Activated CD8-positive, alpha-beta T cell treated with anti-CD3 and anti-CD28 coated beads for 36 hours (primary cell): ENCODE results near the gene CHD6. TPM values are rescaled to one million over a fixed set of nuclear protein-coding genes. Genes with fewer than 3 reads are reported as not detected.

Experiments used
- ATAC-seq: fragments of 200-7000 bp; cut with Tn5 transposase; one replicate; pipeline ENCODE4 v1.10.0; 2021; ENCODE audit warnings: mild to moderate bottlenecking, moderate library complexity
- CTCF ChIA-PET: fragments of 350-600 bp; sonication (Branson Sonifier 250); formaldehyde crosslinking; loops from one replicate; lab custom pipeline; 2021; ENCODE audit warnings: antibody characterized with exemption; lab: Charles Lee
- POLR2A ChIA-PET: fragments of 350-600 bp; sonication (Branson Sonifier 250); formaldehyde crosslinking; loops from one replicate; lab custom pipeline; 2021; ENCODE audit warnings: antibody characterized with exemption; lab: Charles Lee
- DNase-seq: peaks from one replicate; pipeline ENCODE4 v3.0.0-alpha.2; 2020
- H3K27ac Mint-ChIP-seq: one replicate; pipeline ENCODE4 v1.8.0; 2021; ENCODE audit warnings: mild to moderate bottlenecking, mixed read lengths
- H3K27me3 Mint-ChIP-seq: one replicate; pipeline ENCODE4 v1.8.0; 2021; ENCODE audit warnings: mixed read lengths
- H3K36me3 Mint-ChIP-seq: one replicate; pipeline ENCODE4 v1.8.0; 2021; ENCODE audit warnings: low read depth, mixed read lengths
- H3K4me1 Mint-ChIP-seq: one replicate; pipeline ENCODE4 v1.8.0; 2021; ENCODE audit warnings: low read depth, mixed read lengths
- H3K4me3 Mint-ChIP-seq: one replicate; pipeline ENCODE4 v1.8.0; 2021; ENCODE audit warnings: mild to moderate bottlenecking, moderate library complexity, mixed read lengths
- H3K9me3 Mint-ChIP-seq: one replicate; pipeline ENCODE4 v1.8.0; 2021; ENCODE audit warnings: mixed read lengths
- CTCF ChIP-seq: fragments of 200-600 bp; IDR thresholded peaks from one replicate; pipeline ENCODE4 v1.8.0; 2022; ENCODE audit warnings: antibody characterized with exemption, mild to moderate bottlenecking
- intact Hi-C: fragments of 100-400 bp; cut with micrococcal nuclease; formaldehyde crosslinking; loops from one replicate; pipeline ENCODE4 v1.10.0; 2022
- total RNA-seq, 2 experiments: library from RNA; stranded (reverse); gene quantifications; one replicate each; pipeline ENCODE4 v1.2.3, GENCODE V29; 2021

The CHD6 gene
- total RNA-seq, 2 experiments from 2014 or later, result 25.4 to 28.2 TPM

- TF ChIP-seq CTCF, result no peak
- Mint-ChIP-seq H3K4me3 (no peak overlapping the region), H3K27ac (peak overlapping the region; percentile 62), H3K9me3 (no peaks in the 10 kb centered on the region), H3K36me3 (peaks cover 54% of the 10 kb centered on the region), H3K27me3 (no peaks in the 10 kb centered on the region), H3K4me1 (peaks cover 51% of the 10 kb centered on the region)
- ChIA-PET POLR2A (no interaction called here), CTCF (no interaction called here)
- ATAC-seq (peak; percentile 52), DNase-seq (no peak)
- intact Hi-C loops, result no loop called here
Measured at GRCh38 chr20:41436679-41437078, 181.5 kb downstream of the CHD6 start.

- H3K4me1 Mint-ChIP-seq, result peaks cover 51% of the 10 kb centered on the region
- intact Hi-C loops, result no loop called here
- peaks cover 57% of the 10 kb centered on the region for H3K36me3 Mint-ChIP-seq
- H3K27ac Mint-ChIP-seq, result peak overlapping the region; percentile 63
- ChIA-PET POLR2A (interaction anchor here (0.7 to 1.4 kb wide), 2 partner anchors 9 to 14 kb away, joined by 3 read pairs; no protein-coding TSS in a partner anchor), CTCF (interaction anchor here (1.1 kb wide), 1 partner anchor 10 kb away, joined by 3 read pairs; no protein-coding TSS in a partner anchor)
- H3K9me3 Mint-ChIP-seq, result no peaks in the 10 kb centered on the region
- no peak for TF ChIP-seq CTCF
- no peak for DNase-seq
- no peak for ATAC-seq
- H3K27me3 Mint-ChIP-seq, result no peaks in the 10 kb centered on the region
- H3K4me3 Mint-ChIP-seq, result no peak overlapping the region
Measured at GRCh38 chr20:41433203-41433602, 185.0 kb downstream of the CHD6 start.

GRCh38 chr20:41432746-41433145 lies 185.4 kb downstream of the CHD6 start:
- intact Hi-C loops, result no loop called here
- CTCF ChIA-PET, result no interaction called here
- POLR2A ChIA-PET, result interaction anchor here (1.4 kb wide), 1 partner anchor 9 kb away, joined by 3 read pairs; no protein-coding TSS in a partner anchor
- DNase-seq (no peak), ATAC-seq (peak; percentile 31)
- Mint-ChIP-seq H3K4me3 (no peak overlapping the region), H3K27me3 (no peaks in the 10 kb centered on the region), H3K27ac (peak overlapping the region; percentile 63), H3K9me3 (no peaks in the 10 kb centered on the region), H3K4me1 (peaks cover 53% of the 10 kb centered on the region), H3K36me3 (peaks cover 59% of the 10 kb centered on the region)
- no peak for TF ChIP-seq CTCF

- DNase-seq, result peak; percentile 63
- no peak for TF ChIP-seq CTCF
- Mint-ChIP-seq H3K4me1 (peaks cover 27% of the 10 kb centered on the region), H3K27ac (peak overlapping the region; percentile 85), H3K27me3 (no peaks in the 10 kb centered on the region), H3K4me3 (no peak overlapping the region), H3K36me3 (peaks cover 42% of the 10 kb centered on the region), H3K9me3 (no peaks in the 10 kb centered on the region)
- intact Hi-C loops, result no loop called here
- POLR2A ChIA-PET, result interaction anchor here (0.7 kb wide), 1 partner anchor 66 kb away, joined by 3 read pairs; no protein-coding TSS in a partner anchor
- CTCF ChIA-PET, result interaction anchor here (1.2 to 2.2 kb wide), 3 partner anchors 12 to 269 kb away, joined by 3 to 5 read pairs (median 3); no protein-coding TSS in a partner anchor
- ATAC-seq, result peak; percentile 88
Measured at GRCh38 chr20:41428285-41428684, 189.9 kb downstream of the CHD6 start.

GRCh38 chr20:41427833-41428232 lies 190.3 kb downstream of the CHD6 start:
- H3K4me1 Mint-ChIP-seq, result peaks cover 22% of the 10 kb centered on the region
- ATAC-seq (peak; percentile 28), DNase-seq (no peak)
- ChIA-PET POLR2A (interaction anchor here (0.7 kb wide), 1 partner anchor 67 kb away, joined by 3 read pairs; no protein-coding TSS in a partner anchor), CTCF (interaction anchor here (1.1 to 2.2 kb wide), 4 partner anchors 12 to 295 kb away, joined by 3 to 5 read pairs (median 3); no protein-coding TSS in a partner anchor)
- no peak overlapping the region for H3K4me3 Mint-ChIP-seq
- no peaks in the 10 kb centered on the region for H3K27me3 Mint-ChIP-seq
- no peak for TF ChIP-seq CTCF
- intact Hi-C loops, result no loop called here
- peak overlapping the region; percentile 85 for H3K27ac Mint-ChIP-seq
- no peaks in the 10 kb centered on the region for H3K9me3 Mint-ChIP-seq
- H3K36me3 Mint-ChIP-seq, result peaks cover 38% of the 10 kb centered on the region
